Measurements from ENCODE around the gene TEX36.

- no peak for TF ChIP-seq EZH2 (IDR thresholded peaks at IDR 0.05)
- TF ChIP-seq POLR2AphosphoS5 (IDR thresholded peaks at IDR 0.05; ENCODE audit: borderline replicate concordance, low read depth, low read length) = no peak
- no peak for TF ChIP-seq FOXP2 (optimal IDR thresholded peaks at IDR 0.05; ENCODE audit: control extremely low read depth, extremely low read length, insufficient read depth)
Measured at GRCh38 chr10:125634606-125635005, 48.4 kb downstream of the TEX36 start.

Data from SK-N-MC (cell line).